HCEC 1CT (cell line): Measurements from ENCODE around the gene SH3TC1.

Source experiments
- DNase-seq: peaks from one replicate; pipeline ENCODE4 v3.0.0-alpha.2; 2017

The SH3TC1 gene

GRCh38 chr4:8201321-8201781 lies 2.3 kb downstream of the SH3TC1 start:
- DNase-seq, result no peak

DNA sequence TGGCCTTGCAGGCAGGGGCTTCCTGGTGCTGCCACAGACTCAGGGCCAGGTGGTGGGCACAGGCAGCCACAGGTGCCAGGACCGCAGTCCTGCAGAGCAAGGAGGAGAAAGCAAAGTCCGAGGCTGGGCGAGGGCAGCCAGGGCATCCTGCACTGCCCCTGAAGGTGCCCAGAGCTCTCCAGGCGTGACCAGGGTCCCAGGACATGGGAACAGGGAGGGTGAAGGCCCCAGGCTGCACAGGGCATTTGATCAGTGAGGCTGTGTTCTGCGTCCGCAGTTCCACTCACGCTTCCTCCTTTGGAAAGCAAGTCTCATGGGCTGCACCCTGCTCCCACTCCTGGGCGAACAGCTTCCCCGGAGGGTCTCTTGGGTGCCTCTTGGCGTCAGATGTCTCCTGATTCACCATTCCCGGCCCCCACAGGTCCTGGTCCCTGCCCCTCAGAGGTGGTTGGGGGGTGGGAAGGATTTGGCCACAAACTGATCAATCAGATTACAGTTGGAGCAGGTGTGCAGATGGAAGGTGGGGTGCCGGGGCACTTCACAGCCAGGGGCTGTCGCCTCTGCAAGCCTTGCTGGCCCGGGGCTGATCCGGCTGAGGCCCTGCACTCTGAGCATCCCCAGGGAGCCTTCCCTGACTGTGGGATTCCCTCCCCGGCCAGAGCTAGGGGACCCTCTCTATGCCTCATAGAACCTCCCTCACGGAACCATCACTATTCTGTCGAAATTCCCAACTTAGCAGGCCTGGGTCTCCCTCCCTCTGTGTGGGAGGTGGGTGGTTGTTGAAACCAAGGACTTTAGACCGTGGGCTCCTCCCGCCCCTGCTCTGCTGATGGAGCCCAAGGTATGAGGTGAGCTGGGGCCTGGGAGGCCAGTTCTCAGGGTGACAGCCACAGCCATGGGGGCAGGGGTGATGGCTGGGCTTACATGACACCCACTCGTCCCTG lies 3.3 kb downstream of the SH3TC1 start:
- no peak for DNase-seq

GRCh38 chr4:8203052-8203401 lies 3.9 kb downstream of the SH3TC1 start:
- no peak for DNase-seq

GRCh38 chr4:8203817-8204216 lies 4.7 kb downstream of the SH3TC1 start:
- no peak for DNase-seq

- no peak for DNase-seq
Measured at GRCh38 chr4:8204576-8205227, 5.6 kb downstream of the SH3TC1 start.

DNA sequence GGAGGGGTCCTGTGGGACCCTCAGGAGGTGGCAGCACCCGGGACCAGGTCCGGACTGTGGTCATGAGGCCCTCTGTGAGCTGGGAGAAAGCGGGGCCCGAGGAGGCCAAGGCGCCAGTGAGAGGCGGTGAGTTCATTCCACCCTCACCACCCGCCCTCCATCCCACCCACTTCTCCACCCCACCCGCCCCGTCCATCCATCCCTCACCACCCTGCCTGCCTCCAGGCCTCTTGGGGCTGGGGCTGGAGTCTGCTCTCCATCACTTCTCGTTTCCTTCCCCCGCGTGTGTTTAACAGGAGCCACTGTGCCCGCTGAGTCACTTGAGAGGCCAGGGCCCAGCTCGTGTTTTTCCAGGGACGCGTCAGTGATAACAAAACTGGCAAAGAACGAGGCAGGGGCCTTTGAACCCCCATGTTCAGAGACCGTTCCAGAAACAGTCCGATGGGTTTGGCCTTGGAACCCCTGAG lies 6.2 kb downstream of the SH3TC1 start:
- no peak for DNase-seq

DNA sequence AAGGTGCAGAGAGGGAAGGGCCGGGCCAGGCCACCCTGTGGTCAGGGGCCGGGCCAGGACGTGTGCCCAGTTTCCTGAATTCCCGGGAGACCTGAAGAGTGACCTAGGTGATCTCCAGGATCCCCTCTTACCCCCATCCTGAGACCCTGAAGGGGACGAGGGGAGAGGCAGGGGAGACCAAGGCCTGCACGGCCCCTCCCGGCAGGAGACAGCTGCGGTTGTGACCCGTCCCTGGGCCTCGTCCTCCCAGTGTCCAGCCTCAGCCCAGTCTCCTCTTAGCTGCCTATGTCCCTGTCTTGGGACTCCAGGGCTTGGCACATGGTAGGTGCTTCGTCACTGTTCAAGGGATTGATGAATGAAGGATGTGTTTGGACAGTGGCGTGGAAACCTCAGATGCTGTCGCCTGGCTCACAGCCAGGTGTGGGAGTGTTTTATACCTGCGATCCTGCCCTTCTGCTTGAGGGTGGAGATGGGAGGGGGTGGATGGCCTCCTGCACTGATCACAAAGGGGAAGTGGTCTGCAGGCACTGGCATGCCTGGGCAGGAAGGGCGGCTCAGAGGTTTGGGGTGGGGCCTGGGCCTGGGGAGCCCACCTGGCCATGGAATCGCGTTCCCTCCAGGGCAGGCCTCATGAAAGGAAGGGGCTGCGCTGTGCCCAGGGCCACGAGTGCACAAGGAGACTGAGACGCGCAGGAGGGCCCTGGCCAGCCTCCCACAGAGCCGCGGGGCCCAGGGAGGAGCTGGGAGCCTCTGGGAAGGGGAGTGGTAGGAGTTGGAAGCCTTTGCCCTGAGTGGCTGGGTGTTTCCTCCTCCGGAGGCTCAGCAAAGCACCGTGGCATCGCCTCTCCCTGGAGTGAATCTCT lies 6.9 kb downstream of the SH3TC1 start:
- no peak for DNase-seq

- DNase-seq, result no peak
Measured at GRCh38 chr4:8207314-8207713, 8.2 kb downstream of the SH3TC1 start.

DNA sequence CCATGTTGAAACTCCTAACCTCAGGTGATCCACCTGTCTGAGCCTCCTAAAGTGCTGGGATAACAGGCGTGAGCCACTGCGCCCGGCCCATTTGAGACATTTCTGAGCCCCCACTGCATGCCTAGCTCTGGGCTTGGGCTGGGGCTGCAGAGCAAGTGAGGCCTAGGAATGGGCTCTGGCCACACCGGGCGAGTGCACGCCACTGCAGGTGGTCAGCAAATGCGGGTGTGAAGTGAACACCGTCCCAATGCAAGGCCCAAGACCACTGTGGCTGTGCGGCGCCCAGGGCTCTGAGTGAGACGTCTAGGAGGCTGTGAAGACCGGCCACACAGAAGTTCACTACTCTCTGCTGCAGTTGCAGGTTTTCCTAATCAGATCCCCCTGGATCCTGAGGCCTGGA lies 9.5 kb downstream of the SH3TC1 start:
- DNase-seq, result no peak

GRCh38 chr4:8209181-8209874 lies 10.2 kb downstream of the SH3TC1 start:
- no peak for DNase-seq

DNA sequence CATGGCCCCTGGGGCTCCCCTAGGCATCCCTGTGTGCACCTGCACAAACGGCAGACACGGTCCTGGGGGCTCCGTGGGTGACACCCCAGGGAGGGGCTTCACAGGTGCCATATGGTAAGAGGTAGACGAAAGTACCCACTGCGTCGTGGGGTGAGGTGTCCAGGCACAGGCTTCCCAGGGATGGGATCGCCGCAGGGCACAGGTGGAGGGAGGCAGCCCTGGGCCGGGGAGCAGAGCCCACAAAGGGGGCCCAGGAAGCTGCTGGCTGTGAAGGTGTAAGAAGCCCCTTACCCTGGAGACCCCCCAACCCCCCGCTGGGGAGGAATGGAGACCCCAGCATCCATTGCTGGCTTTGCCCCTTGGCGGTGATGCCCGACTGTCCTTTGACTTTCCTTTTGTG lies 10.9 kb downstream of the SH3TC1 start:
- no peak for DNase-seq

DNA sequence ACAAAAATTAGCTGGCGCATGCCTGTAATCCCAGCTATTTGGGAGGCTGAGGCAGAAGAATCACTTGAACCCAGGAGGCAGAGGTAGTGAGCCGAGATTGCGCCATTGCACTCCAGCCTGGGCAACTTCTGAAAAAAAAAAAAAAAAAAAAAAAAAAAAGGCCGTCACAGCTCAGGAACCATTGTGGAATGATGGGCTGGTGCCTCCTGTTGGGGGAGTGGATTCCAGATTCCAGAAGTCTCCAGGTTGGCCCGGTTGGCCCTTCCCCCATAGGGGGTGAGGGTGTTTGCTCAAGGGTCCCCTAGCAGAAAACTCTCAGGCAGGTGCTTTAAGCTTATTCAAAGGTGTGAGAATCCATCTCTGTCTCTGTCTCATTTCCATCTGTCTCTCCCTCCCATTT lies 11.5 kb downstream of the SH3TC1 start:
- no peak for DNase-seq

- no peak for DNase-seq
Measured at GRCh38 chr4:8211251-8211650, 12.2 kb downstream of the SH3TC1 start.

GRCh38 chr4:8211737-8212581 lies 12.9 kb downstream of the SH3TC1 start:
- DNase-seq, result no peak

- DNase-seq, result no peak
Measured at GRCh38 chr4:8212622-8213021, 13.5 kb downstream of the SH3TC1 start.

GRCh38 chr4:8213121-8213520 lies 14.0 kb downstream of the SH3TC1 start:
- no peak for DNase-seq

DNA sequence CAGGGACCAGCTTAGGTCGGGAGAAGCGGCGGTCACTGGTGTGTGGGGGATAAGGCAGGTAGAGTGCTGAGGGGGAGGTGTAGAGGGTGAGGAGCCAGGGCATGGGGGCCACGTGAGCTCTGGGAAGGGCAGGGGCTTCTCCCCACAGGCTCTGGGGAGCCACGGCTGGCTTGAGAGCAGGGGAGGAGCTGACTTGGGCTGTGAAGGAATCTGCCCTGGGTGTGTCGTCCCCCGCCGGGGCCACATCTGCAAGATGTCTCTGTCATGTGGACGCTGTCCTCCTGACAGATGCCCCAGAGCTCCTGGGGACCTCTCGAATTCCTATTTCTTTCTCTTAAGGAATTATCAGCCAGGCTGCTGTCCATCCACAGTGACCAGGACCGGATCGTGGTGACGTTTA lies 15.0 kb downstream of the SH3TC1 start:
- DNase-seq, result no peak

GRCh38 chr4:8215001-8215427 lies 15.9 kb downstream of the SH3TC1 start:
- DNase-seq, result peak; percentile 51

DNA sequence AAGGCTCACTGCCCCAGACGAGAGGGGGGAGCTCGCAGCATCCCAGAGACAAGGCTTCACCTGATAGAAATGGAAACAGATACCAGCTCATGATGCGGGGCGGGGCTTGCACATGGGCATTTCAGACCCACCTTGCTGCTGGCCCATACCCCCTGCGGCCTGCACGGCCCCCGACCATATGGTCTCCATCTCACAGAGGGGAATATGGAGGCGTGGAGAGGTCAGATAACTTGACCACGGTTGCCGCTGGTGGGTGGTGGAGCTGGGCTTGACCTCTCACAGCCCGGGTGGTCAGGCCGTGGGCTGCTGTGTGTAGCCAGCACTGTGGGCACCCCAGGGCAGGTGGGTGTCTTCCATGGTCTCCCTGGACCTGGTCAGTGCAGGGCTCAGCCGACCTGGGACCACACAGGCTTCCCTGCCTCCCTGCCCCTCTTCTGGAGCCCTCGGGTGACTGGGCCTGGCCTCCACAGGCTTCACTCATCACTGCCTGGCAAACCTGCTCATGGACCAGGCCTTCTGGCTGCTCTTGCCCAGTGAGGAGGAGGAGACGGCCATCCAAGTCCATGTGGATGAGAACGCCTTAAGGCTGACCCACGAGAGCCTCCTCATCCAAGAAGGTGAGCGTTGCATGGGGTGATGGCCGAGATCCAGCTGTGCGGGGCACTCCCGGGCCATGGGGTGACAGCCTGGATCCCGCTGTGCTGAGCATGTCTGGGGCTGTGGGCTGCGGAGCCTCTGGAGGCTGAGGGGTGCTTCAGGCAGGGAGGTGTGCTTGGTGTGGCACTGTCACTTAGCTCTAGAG lies 16.8 kb downstream of the SH3TC1 start:
- DNase-seq, result no peak

GRCh38 chr4:8216443-8217245 lies 17.6 kb downstream of the SH3TC1 start:
- no peak for DNase-seq
